Activated T-cell treated with anti-CD3 and anti-CD28 coated beads, Interleukin-2, amount 50 U/mL, for 48 hours (primary cell): ENCODE measurements around the gene GPR157.
"Not testable (repeated sequence)": the region's sequence is repeated elsewhere in the genome, so short reads cannot be mapped to it uniquely, and the experiment has no call there.

Source experiments
- DNase-seq, 2 experiments: peaks; one replicate each; pipeline ENCODE4 v3.0.0-alpha.2; 2020

The GPR157 gene

GRCh38 chr1:9112961-9113880 lies 15.7 kb downstream of the GPR157 start:
- DNase-seq, result no peak

GRCh38 chr1:9111957-9112356 lies 16.9 kb downstream of the GPR157 start:
- peak; percentile 41 to 53 for DNase-seq

GRCh38 chr1:9111357-9111691 lies 17.6 kb downstream of the GPR157 start:
- no peak for DNase-seq

GRCh38 chr1:9110669-9111356 lies 18.1 kb downstream of the GPR157 start:
- peak; percentile 91 to 92 for DNase-seq

- no peak for DNase-seq
Measured at GRCh38 chr1:9108056-9108665, 20.7 kb downstream of the GPR157 start.

- DNase-seq, result no peak
Measured at GRCh38 chr1:9107136-9107535, 21.8 kb downstream of the GPR157 start.

- DNase-seq, result no peak
Measured at GRCh38 chr1:9106286-9106685, 22.6 kb downstream of the GPR157 start.

GRCh38 chr1:9105336-9105867 lies 23.5 kb downstream of the GPR157 start:
- no peak for DNase-seq

GRCh38 chr1:9101510-9102146 lies 27.3 kb downstream of the GPR157 start:
- DNase-seq, result no peak

- DNase-seq, result no peak
Measured at GRCh38 chr1:9100471-9101043, 28.3 kb downstream of the GPR157 start.

- no peak for DNase-seq
Measured at GRCh38 chr1:9099555-9099954, 29.3 kb downstream of the GPR157 start.

- DNase-seq, result no peak
Measured at GRCh38 chr1:9097947-9098705, 30.8 kb downstream of the GPR157 start.

- DNase-seq, result no peak
Measured at GRCh38 chr1:9095818-9096217, 33.1 kb downstream of the GPR157 start.

GRCh38 chr1:9093996-9094595 lies 34.8 kb downstream of the GPR157 start:
- not testable (repeated sequence) for DNase-seq

GRCh38 chr1:9093581-9093980 lies 35.3 kb downstream of the GPR157 start:
- no peak for DNase-seq

- no peak for DNase-seq
Measured at GRCh38 chr1:9093091-9093490, 35.8 kb downstream of the GPR157 start.

GRCh38 chr1:9088807-9089206 lies 40.1 kb downstream of the GPR157 start:
- DNase-seq, result no peak

GRCh38 chr1:9087411-9088125 lies 41.3 kb downstream of the GPR157 start:
- no peak for DNase-seq

GRCh38 chr1:9086796-9087195 lies 42.1 kb downstream of the GPR157 start:
- DNase-seq, result no peak

GRCh38 chr1:9086045-9086444 lies 42.9 kb downstream of the GPR157 start:
- DNase-seq, result no peak
